Right ventricle myocardium superior (tissue), 1 donor: ENCODE results near the gene PLEKHJ1. TPM values are rescaled to one million over a fixed set of nuclear protein-coding genes. Genes with fewer than 3 reads are reported as not detected.

ENCODE experiments used
- ATAC-seq: fragments of 200-7000 bp; cut with Tn5 transposase; one replicate; pipeline ENCODE4 v1.9.1; 2020; ENCODE audit warnings: mild to moderate bottlenecking; ENCODE audit not compliant: poor library complexity
- DNase-seq: peaks from one replicate; pipeline ENCODE4 v3.0.0-alpha.2; 2020
- intact Hi-C: fragments of 100-400 bp; cut with DNase I; formaldehyde crosslinking; loops from one replicate; pipeline ENCODE4 v1.11.2; 2022
- total RNA-seq: library from RNA; stranded (reverse); fragmentation: NEBNext Ultra II Directional; extraction: Animal tissue kit (Norgen Biotek cat#: 25700); gene quantifications from one replicate; pipeline ENCODE4 v1.2.1, GENCODE V29; 2021
- donor health status: DM: no; HTN: yes; CAD: no; lungs with severe emphysema.

Gene PLEKHJ1
- total RNA-seq, 1 donor from 2014 or later: 59.6 TPM

DNA sequence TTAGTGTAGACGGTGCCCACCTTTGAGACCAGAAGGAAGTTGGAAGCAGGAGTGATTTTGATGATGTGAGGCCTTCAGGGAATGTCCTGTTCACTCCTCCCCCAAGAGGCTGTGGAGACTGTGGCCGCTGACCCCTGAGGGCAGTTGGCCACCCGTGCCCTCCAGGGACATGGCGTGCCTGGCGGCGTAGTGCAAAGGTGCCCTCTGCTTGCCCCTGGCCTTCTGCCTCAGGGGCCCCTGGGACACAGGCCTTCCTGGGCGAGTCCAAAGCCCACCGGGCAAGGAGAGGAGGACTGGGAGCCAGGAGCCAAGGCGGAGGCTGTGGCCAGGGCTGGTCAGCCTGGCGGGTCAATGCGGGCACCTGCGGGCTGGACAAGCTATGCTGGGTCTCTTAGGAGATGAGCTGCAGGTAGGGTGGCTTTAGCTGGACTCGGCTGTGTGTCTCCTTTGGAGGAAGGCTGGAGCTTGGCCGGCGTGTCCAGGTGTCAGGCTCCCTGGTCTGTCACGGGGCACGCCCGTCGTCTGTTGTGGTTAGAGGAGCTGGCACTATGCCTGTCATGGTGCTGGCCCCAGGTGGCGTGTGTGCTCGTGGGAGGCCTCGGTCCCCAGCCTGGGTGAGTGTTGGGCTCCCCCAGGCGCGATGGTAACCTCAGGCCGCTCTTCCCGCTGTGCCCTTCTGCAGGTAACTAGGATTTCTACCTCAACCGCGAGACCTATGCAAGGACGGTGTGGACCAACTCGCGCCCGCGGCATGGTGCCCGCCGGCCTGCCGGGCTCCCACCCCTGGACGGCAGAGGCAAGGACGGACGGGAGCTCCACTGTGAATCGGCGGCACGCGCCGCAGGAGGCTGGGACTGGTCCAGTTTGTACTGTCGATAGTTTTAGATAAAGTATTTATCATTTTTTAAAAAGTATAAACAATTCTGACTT is 6.8 kb downstream of the PLEKHJ1 start:
- intact Hi-C loops: no loop called here
- ATAC-seq: no peak
- no peak for DNase-seq

DNA sequence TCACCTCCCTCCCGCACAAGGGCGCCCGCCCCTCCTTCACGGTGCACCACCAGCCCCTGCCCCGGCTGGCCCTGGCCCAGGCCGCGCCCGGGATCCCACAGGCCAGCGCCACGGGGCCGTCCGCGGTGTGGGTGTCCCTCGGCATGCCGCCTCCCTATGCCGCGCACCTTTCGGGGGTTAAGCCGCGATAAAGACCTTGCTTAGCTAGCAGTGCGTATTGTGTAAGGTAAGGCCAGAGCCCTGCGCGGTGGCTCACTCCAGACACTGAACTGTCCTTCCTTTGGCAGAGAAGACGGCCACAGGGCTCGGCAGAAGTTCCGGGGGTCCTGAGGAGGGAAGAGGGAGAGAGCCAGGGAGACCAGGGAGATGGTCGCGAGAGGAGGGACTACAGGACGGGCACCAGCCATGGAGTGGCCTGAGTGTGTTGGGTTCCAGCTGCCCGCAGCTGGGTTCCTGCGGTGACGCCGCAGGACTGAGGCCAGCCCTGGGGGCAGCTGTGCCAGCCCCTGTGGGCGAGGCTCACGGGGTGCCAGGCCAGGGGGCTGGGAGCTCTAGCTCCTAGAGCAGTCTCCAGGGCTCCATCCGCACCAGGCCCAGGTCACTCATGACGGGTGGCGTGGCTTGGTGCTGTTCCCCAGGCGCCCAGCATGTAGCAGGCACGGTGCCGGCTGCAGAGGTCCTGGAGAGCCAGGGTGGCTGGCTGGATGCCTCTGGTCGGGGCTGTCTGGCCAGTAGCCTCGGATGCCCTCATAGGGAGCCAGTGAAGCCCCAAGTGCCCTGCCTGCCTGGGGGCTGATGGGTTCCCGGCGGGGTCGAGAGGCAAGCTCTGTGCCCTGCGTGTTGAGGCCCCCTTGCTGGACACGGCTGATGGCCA is 7.7 kb downstream of the PLEKHJ1 start:
- DNase-seq: no peak
- intact Hi-C loops: no loop called here
- no peak for ATAC-seq

DNA sequence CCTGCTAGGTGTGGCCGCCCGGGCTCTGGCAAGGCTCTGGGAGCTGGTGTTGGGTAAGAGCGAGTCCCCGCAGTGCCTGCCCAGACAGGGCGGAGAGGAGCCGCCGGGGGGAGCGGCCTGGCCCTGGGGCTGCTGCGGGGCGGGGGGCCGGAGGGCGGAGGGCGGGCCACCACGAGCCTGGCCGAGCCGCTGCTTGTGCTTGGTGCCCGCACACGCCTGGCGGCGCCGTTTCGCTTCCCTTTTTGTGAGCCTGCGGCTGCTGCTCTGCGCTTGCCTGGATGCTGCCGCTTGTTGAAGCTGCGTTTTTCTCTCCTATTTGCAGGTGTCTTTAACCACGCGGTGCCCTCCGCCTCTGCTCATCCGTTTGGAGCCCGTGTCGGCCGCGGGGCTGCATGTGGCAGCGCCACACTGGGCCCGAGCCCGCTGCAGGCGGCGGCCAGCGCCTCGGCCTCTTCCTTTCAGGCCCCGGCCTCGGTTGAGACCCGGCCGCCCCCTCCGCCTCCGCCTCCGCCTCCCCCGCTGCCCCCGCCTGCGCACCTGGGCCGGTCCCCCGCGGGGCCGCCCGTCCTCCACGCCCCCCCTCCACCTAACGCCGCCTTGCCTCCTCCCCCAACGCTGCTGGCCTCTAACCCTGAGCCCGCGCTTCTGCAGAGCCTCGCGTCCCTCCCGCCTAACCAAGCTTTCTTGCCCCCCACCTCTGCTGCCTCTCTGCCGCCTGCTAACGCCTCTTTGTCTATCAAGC is 8.5 kb downstream of the PLEKHJ1 start:
- DNase-seq (no peak), ATAC-seq (no peak)
- intact Hi-C loops: no loop called here

DNA sequence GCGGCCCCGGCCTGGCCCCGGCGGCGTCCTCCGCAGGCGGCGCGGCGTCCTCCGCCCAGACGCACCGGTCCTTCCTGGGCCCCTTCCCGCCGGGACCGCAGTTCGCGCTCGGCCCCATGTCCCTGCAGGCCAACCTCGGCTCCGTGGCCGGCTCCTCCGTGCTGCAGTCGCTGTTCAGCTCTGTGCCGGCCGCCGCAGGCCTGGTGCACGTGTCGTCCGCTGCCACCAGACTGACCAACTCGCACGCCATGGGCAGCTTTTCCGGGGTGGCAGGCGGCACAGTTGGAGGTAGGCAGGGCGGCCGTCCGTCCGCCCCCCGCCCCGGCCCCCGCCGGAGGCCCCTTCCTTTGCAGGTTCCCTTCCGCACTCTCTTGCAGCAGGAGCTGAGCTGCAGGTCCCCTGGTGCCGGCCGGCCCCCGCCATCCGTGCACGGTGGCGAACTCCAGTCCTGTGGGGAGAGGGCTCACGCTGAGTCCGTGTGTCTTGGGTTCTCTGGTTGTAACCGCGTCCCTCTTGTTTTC is 9.2 kb downstream of the PLEKHJ1 start:
- intact Hi-C loops: no loop called here
- ATAC-seq (no peak), DNase-seq (no peak)

DNA sequence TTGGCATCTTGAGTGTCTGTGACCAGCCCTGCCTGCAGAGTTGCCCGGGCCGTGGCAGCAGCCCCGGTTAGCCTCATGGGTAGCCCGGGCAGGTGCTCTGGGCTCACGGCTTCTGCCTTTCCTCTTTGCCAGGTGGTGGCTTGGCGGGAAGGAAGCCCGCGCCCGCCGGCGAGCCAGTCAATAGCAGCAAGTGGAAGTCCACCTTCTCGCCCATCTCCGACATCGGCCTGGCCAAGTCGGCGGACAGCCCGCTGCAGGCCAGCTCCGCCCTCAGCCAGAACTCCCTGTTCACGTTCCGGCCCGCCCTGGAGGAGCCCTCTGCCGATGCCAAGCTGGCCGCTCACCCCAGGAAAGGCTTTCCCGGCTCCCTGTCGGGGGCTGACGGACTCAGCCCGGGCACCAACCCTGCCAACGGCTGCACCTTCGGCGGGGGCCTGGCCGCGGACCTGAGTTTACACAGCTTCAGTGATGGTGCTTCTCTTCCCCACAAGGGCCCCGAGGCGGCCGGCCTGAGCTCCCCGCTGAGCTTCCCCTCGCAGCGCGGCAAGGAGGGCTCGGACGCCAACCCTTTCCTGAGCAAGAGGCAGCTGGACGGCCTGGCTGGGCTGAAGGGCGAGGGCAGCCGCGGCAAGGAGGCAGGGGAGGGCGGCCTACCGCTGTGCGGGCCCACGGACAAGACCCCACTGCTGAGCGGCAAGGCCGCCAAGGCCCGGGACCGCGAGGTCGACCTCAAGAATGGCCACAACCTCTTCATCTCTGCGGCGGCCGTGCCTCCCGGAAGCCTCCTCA is 9.9 kb downstream of the PLEKHJ1 start:
- no peak for DNase-seq
- ATAC-seq: no peak
- intact Hi-C loops: no loop called here

DNA sequence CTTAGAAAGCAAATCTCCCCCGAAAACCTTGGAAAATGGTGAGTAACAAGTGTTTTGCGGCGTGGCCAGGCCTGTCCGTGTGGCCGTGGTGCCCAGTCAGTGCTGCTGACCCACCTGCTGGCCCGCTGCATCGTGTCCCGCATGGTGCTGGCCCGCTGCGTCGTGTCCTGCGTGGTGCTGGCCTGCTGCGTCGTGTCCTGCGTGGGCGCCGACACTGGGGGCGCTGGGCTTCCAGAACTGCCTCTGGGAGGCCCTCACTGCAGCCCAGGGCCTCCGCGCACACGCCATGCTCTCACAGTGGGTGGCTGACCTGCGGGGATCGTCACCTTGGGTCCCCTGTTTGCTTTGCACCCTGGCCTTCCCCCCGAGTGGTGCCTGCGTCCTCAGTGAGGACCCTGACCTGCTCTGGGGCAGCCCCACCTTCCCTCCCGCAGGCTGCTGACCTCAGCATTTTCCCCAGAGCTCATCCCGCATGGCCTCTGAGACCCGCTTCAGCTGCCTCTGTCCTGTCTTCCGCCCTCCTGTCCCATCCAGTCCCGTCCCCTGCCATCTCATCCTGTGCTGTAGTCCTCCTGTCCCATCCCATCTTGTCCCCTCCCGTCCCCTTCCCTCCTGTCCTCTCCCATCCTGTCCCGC is 10.6 kb downstream of the PLEKHJ1 start:
- ATAC-seq (no peak), DNase-seq (no peak)
- intact Hi-C loops: no loop called here

DNA sequence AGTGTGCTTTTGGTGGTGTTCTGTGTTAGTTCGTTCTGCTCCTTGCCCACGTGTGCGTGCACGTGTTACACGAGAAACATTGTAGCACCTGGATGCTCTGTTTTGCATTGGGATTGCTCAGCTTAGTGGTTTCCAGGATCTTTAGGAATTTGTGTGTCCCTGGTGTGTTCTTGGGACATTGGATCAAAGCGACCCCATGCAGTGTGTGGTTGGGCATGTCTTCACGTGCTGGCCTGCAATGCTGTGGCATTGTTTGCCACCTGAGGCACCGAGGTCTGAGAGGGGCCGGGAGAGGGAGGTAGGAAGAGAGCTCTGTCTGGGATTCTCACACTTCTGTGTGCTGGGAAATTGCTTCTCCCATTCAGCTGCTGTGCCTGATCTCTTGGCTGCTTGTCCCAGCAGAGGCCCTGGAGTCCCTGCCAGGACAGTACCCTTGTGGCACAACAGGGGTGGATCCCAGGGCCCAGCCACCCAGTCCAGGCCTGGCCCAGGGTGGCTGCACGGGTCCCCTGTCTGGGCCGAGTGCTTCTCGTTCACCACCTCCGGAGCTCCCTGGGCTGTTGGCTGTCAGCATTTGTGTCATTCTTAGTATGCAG is 11.3 kb downstream of the PLEKHJ1 start:
- intact Hi-C loops: no loop called here
- no peak for DNase-seq
- no peak for ATAC-seq

DNA sequence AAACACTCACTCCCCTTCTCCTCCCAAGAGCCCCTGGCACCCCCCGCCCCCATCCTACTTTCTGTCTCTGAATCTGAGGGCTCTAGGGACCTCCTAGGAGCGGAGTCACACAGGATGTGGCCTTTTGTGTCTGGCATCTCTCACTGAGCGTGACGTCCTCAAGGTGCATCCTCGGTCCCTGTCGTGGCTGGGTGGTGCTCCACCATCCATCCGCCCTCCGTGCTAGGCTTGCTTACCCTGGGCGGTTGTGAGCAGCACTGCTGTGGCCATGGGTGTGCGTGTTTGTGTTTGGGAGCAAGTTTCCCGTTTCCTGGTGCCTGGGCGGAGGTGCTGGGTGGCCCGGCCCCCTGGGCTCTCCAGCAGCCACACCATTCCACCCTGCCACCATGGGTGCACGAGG is 12.2 kb downstream of the PLEKHJ1 start:
- ATAC-seq (no peak), DNase-seq (no peak)
- intact Hi-C loops: no loop called here

DNA sequence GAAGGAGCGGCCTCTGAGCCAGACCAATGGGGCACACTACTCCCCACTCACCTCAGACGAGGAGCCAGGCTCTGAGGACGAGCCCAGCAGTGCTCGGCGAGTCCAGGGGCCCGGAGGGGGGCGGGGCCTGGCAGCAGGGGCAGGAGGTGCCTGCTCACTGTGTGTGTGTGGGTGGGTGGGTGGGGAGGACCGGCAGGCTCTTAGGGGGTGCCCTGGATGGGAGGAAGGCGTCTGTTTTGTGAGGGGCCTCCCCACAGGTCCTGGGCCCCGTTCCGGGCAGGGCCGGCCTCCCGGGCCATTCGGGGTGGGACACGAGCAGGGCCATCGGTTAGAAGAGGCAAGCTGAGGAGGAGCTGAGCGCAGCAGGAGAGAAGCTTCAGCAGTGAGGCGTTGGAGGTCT is 12.7 kb downstream of the PLEKHJ1 start:
- no peak for DNase-seq
- intact Hi-C loops: no loop called here
- ATAC-seq: no peak

DNA sequence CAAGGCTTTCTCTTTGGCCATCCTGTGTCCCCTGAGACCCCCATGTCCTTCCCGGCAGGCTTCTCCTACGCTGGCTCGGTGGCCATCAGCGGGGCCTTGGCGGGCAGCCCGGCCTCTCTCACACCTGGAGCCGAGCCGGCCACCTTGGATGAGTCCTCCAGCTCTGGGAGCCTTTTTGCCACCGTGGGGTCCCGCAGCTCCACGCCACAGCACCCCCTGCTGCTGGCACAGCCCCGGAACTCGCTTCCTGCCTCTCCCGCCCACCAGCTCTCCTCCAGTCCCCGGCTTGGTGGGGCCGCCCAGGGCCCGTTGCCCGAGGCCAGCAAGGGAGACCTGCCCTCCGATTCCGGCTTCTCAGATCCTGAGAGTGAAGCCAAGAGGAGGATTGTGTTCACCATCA is 14.2 kb downstream of the PLEKHJ1 start:
- intact Hi-C loops: no loop called here
- DNase-seq (no peak), ATAC-seq (no peak)

DNA sequence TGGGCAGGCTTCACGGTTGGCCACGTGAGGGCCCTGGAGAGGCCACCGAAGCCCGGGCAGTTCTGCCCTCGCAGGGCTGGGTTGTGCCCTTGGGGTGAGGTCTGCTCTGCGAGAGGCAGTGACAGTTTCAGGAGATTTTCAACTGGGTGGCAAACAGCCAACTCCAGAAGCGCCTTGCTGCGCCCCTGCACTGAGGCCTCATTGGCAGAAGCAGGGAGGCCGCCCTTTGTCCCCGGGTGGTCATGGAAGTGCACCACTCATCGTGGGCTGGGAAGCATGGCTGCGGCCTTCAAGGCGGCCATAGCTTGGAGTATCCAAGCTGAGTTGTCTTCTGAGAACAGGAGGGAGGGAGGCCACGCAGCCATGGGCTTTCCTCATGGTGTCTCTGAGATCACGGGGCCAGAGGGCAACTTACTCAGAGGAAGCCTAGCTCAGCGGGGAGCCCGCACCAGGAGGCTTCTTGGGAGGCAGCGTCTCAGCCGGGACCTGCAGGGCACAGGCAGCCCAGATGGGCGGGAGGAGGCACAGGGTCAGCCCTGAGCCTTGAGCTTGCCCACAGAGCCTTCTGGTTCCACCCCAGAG is 14.8 kb downstream of the PLEKHJ1 start:
- intact Hi-C loops: no loop called here
- DNase-seq (no peak), ATAC-seq (peak; percentile 39)

DNA sequence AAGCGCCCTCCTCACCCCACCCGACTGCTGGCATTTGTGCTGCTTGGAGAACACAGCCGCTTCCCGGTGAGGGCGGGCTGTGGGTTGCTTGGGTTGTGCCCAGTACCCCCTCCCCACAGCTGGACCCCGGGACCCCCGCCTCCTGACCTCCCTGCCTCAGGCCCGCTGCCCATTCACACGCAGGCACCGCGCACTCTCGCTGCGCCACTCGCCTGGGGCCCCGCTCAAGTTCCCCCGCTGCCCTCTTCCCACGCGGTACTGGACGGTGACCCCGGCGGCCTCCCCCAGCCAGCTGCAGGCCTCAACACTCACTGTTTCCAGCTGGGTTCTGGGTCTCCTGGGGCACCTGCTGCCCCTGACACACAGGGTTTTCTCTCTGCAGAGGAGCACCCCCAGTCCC is 16.4 kb downstream of the PLEKHJ1 start:
- intact Hi-C loops: no loop called here
- DNase-seq: no peak
- ATAC-seq: no peak

DNA sequence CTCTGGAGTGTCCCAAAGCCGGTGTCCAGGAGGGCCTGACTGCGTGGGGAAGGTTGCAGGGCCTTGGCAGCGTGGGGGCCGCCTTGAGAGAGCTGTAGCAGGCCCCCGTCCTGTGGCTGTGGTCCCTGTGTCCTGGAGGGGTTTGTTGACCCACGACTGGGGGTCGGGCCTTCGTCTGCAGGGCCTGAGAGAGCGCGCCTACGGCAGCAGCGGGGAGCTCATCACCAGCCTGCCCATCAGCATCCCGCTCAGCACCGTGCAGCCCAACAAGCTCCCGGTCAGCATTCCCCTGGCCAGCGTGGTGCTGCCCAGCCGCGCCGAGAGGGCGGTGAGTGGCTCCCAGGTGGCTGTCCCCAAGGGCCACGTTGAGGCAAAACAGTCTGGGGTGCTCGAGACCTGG is 18.5 kb downstream of the PLEKHJ1 start:
- no peak for DNase-seq
- no peak for ATAC-seq
- intact Hi-C loops: no loop called here

DNA sequence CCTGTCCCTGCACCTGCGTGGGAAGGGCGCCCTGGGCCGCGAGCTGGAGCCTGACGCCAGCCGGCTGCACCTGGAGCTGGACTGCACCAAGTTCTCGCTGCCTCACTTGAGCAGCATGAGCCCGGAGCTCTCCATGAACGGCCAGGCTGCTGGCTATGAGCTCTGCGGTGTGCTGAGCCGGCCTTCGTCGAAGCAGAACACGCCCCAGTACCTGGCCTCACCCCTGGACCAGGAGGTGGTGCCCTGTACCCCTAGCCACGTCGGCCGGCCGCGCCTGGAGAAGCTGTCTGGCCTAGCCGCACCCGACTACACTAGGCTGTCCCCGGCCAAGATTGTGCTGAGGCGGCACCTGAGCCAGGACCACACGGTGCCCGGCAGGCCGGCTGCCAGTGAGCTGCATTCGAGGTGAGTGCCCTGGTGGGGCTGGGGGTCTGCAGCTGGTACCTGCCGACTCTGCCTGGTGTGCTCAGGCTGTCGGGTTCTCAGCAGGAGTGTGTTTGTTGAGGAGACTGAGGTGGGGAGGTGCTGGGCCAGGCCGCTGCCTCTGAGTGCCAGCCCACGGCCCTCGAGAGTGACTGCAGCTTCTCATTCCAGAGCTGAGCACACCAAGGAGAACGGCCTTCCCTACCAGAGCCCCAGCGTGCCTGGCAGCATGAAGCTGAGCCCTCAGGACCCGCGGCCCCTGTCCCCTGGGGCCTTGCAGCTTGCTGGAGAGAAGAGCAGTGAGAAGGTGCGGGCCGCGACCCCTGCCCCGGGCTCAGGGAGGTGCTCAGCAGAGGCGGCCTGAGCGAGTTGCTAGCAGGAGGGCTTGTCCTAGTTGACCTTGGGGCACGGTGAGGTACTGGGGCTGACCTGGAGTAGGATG is 19.5 kb downstream of the PLEKHJ1 start:
- intact Hi-C loops: no loop called here
- DNase-seq: no peak

DNA sequence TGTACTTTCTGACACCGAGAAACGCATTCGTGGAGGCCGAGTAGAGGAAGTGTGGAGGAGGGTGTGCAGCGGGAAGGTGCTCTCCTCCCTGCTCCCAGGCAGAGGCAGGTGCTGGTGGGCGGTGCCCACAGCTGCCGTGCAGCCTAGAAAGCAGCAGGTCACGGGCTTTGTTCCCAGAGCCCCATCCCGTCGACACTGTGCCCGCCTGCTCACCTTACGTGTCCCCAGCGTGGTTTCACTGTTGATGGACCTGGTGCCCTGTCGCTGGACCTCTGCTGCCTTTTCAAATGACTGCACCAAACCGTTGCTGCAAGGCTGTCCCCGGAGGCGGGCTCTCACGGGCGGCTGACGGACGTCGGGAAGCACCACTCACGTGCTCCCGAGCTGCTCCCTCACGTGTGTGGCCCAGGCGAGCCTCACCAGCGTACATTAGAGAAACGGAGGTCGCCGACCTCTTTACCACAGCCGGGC is 20.8 kb downstream of the PLEKHJ1 start:
- DNase-seq (no peak), ATAC-seq (no peak)
- intact Hi-C loops: no loop called here

More for the DNA sequence above, 19.5 kb downstream of the PLEKHJ1 start:
- no peak for ATAC-seq

DNA sequence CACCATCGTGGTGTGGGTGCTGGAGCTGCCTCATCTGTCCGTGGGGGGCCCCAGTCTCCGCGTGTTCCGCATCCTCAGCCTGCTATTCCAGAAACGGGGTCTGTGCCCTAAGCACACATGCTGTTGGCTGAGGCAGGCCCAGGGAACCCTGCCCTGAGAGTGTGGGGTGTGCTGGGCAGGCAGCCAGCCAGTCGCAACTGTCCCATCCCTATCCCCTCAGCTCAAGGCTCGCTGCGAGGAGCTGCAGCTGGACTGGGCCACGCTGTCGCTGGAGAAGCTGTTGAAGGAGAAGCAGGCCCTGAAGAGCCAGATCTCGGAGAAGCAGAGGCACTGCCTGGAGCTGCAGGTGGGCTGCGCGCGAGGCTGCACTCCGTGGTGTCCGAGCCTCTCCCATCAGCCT is 21.9 kb downstream of the PLEKHJ1 start:
- ATAC-seq: no peak
- DNase-seq: no peak

More for the DNA sequence above, 21.9 kb downstream of the PLEKHJ1 start:
- intact Hi-C loops: no loop called here
